Activated B cell treated with CpG ODN at 0.5 μM for 24 hours (primary cell): ENCODE results near the gene MBD6. TPM values are rescaled to one million over a fixed set of nuclear protein-coding genes. Genes with fewer than 3 reads are reported as not detected.

ENCODE experiments used
- ATAC-seq: fragments of 200-7000 bp; cut with Tn5 transposase; one replicate; pipeline ENCODE4 v1.10.0; 2021; ENCODE audit warnings: low read depth, mild to moderate bottlenecking, moderate library complexity
- CTCF ChIA-PET: fragments of 350-600 bp; sonication (Branson Sonifier 250); formaldehyde crosslinking; loops from one replicate; lab custom pipeline; 2021; ENCODE audit warnings: antibody characterized with exemption; lab: Charles Lee
- POLR2A ChIA-PET: fragments of 350-600 bp; sonication (Branson Sonifier 250); formaldehyde crosslinking; loops from one replicate; lab custom pipeline; 2021; ENCODE audit warnings: antibody characterized with exemption; lab: Charles Lee
- DNase-seq: peaks from one replicate; pipeline ENCODE4 v3.0.0; 2022
- H3K27ac Mint-ChIP-seq: one replicate; pipeline ENCODE4 v1.8.0; 2020; ENCODE audit warnings: mixed read lengths
- H3K27me3 Mint-ChIP-seq: one replicate; pipeline ENCODE4 v1.8.0; 2021; ENCODE audit warnings: mixed read lengths
- H3K36me3 Mint-ChIP-seq: one replicate; pipeline ENCODE4 v1.8.0; 2021; ENCODE audit warnings: low read depth, mixed read lengths
- H3K4me1 Mint-ChIP-seq: one replicate; pipeline ENCODE4 v1.8.0; 2021; ENCODE audit warnings: mixed read lengths
- H3K4me3 Mint-ChIP-seq: one replicate; pipeline ENCODE4 v1.8.0; 2020; ENCODE audit warnings: mild to moderate bottlenecking, mixed read lengths
- H3K9me3 Mint-ChIP-seq: one replicate; pipeline ENCODE4 v1.8.0; 2020; ENCODE audit warnings: mixed read lengths
- CTCF ChIP-seq: fragments of 200-600 bp; IDR thresholded peaks from one replicate; pipeline ENCODE4 v1.8.0; 2022; ENCODE audit warnings: antibody characterized with exemption, mild to moderate bottlenecking
- intact Hi-C: fragments of 100-400 bp; cut with micrococcal nuclease; formaldehyde crosslinking; loops from one replicate; pipeline ENCODE4 v1.15.1; 2024
- total RNA-seq: library from RNA; stranded (reverse); gene quantifications from 2 replicates; pipeline ENCODE4 v1.2.3, GENCODE V29; 2022

Gene MBD6
- total RNA-seq, 1 donor from 2014 or later: 105 TPM

- ChIA-PET POLR2A (no interaction called here), CTCF (no interaction called here)
- Mint-ChIP-seq H3K4me3 (no peak overlapping the region), H3K36me3 (no peaks in the 10 kb centered on the region), H3K27me3 (peaks cover 10% of the 10 kb centered on the region), H3K27ac (no peak overlapping the region), H3K9me3 (no peaks in the 10 kb centered on the region), H3K4me1 (peaks cover 14% of the 10 kb centered on the region)
- no peak for TF ChIP-seq CTCF
- DNase-seq (no peak), ATAC-seq (no peak)
- intact Hi-C loops: no loop called here
Measured at GRCh38 chr12:57552306-57552651, 29.7 kb downstream of the MBD6 start.

- Mint-ChIP-seq H3K27ac (no peak overlapping the region), H3K9me3 (no peaks in the 10 kb centered on the region), H3K27me3 (peaks cover 10% of the 10 kb centered on the region), H3K36me3 (no peaks in the 10 kb centered on the region), H3K4me3 (no peak overlapping the region), H3K4me1 (peaks cover 10% of the 10 kb centered on the region)
- DNase-seq: no peak
- ATAC-seq: no peak
- POLR2A ChIA-PET: no interaction called here
- CTCF ChIA-PET: interaction anchor here (1.0 kb wide), 1 partner anchor 30 kb away, joined by 3 read pairs; no protein-coding TSS in a partner anchor
- intact Hi-C loops: no loop called here
- no peak for TF ChIP-seq CTCF
Measured at GRCh38 chr12:57552835-57553313, 30.2 kb downstream of the MBD6 start.

GRCh38 chr12:57553343-57554202 is 30.9 kb downstream of the MBD6 start:
- Mint-ChIP-seq H3K9me3 (no peaks in the 10 kb centered on the region), H3K27me3 (peaks cover 9% of the 10 kb centered on the region), H3K4me3 (no peak overlapping the region), H3K36me3 (no peaks in the 10 kb centered on the region), H3K4me1 (peaks cover 10% of the 10 kb centered on the region), H3K27ac (no peak overlapping the region)
- no peak for TF ChIP-seq CTCF
- CTCF ChIA-PET: interaction anchor here (1.0 kb wide), 1 partner anchor 30 kb away, joined by 3 read pairs; no protein-coding TSS in a partner anchor
- POLR2A ChIA-PET: no interaction called here
- DNase-seq: no peak
- ATAC-seq: no peak
- intact Hi-C loops: no loop called here

- no peak overlapping the region for H3K4me3 Mint-ChIP-seq
- no peak for TF ChIP-seq CTCF
- ChIA-PET CTCF (no interaction called here), POLR2A (no interaction called here)
- no peaks in the 10 kb centered on the region for H3K9me3 Mint-ChIP-seq
- peaks cover 8% of the 10 kb centered on the region for H3K4me1 Mint-ChIP-seq
- DNase-seq (no peak), ATAC-seq (no peak)
- H3K27me3 Mint-ChIP-seq: peaks cover 8% of the 10 kb centered on the region
- H3K27ac Mint-ChIP-seq: no peak overlapping the region
- no peaks in the 10 kb centered on the region for H3K36me3 Mint-ChIP-seq
- intact Hi-C loops: no loop called here
Measured at GRCh38 chr12:57554453-57554852, 31.8 kb downstream of the MBD6 start.

GRCh38 chr12:57554897-57555296 is 32.3 kb downstream of the MBD6 start:
- no peak for DNase-seq
- H3K36me3 Mint-ChIP-seq: no peaks in the 10 kb centered on the region
- peaks cover 8% of the 10 kb centered on the region for H3K27me3 Mint-ChIP-seq
- ChIA-PET CTCF (no interaction called here), POLR2A (interaction anchor here (0.6 kb wide), 1 partner anchor 38 kb away, joined by 3 read pairs; no protein-coding TSS in a partner anchor)
- TF ChIP-seq CTCF: no peak
- no peak overlapping the region for H3K4me3 Mint-ChIP-seq
- no peak for ATAC-seq
- H3K27ac Mint-ChIP-seq: no peak overlapping the region
- peaks cover 7% of the 10 kb centered on the region for H3K4me1 Mint-ChIP-seq
- intact Hi-C loops: no loop called here
- H3K9me3 Mint-ChIP-seq: no peaks in the 10 kb centered on the region
